HEK293 (cell line): Measurements from ENCODE around the gene CD2BP2.
A peak's percentile ranks its signal among the peaks of the same experiment; 100 is the strongest.

Experiments used
- CTCF ChIA-PET: fragments of 350-600 bp; formaldehyde crosslinking; extraction: SDS; loops from one replicate; lab custom pipeline; 2021; ENCODE audit warnings: antibody characterized with exemption; lab: Yijun Ruan, JAX
- POLR2A ChIA-PET: fragments of 300-600 bp; formaldehyde crosslinking; extraction: SDS; loops from one replicate; lab custom pipeline; 2020; ENCODE audit warnings: antibody characterized with exemption, inconsistent platforms; lab: Yijun Ruan, JAX
- H3K27ac ChIP-seq: fragments of 200-500 bp; sonication (Bioruptor generic); 2 replicates; pipeline ENCODE4 v1.5.1; 2014; ENCODE audit warnings: low read depth, low read length, control low read depth, inconsistent platforms; ENCODE audit errors: extremely low read depth
- H3K36me3 ChIP-seq, 2 experiments: fragments of 200-500 bp in 1 of 2; sonication (Bioruptor generic) in 1 of 2; 1 replicate in 1 of 2; 2 replicates in 1 of 2; pipeline ENCODE4 v1.5.1; 2014 to 2017; ENCODE audit warnings: inconsistent platforms in 2 of 2, low read length in 2 of 2; ENCODE audit not compliant: control insufficient read depth in 2 of 2, insufficient read depth in 1 of 2
- H3K4me1 ChIP-seq: fragments of 200-500 bp; sonication (Bioruptor generic); 2 replicates; pipeline ENCODE4 v1.5.1; 2014; ENCODE audit warnings: mild to moderate bottlenecking, low read length, inconsistent platforms; ENCODE audit not compliant: control insufficient read depth, insufficient read depth
- H3K4me3 ChIP-seq: 2 replicates; pipeline ENCODE4 v1.5.1; 2011; ENCODE audit warnings: low read depth, mild to moderate bottlenecking, control low read depth, low read length, moderate library complexity
- H3K9me3 ChIP-seq: fragments of 200-500 bp; sonication (Bioruptor generic); 2 replicates; pipeline ENCODE4 v1.5.1; 2014; ENCODE audit warnings: low read depth, low read length, inconsistent platforms; ENCODE audit not compliant: control insufficient read depth, insufficient read depth
- BCL11A ChIP-seq: fragments of 450-650 bp; formaldehyde crosslinking; IDR thresholded peaks from 2 replicates; pipeline ENCODE4 v1.5.1; 2016; ENCODE audit warnings: low read depth, missing biosample characterization, missing genetic modification characterization
- KLF10 ChIP-seq: fragments of 450-650 bp; IDR thresholded peaks from 2 replicates; pipeline ENCODE4 v1.5.1; 2018; ENCODE audit warnings: missing biosample characterization, mild to moderate bottlenecking, missing genetic modification characterization
- KLF17 ChIP-seq: fragments of 450-650 bp; formaldehyde crosslinking; IDR thresholded peaks from 2 replicates; pipeline ENCODE4 v1.5.1; 2016; ENCODE audit warnings: missing biosample characterization, missing genetic modification characterization
- ZBTB11 ChIP-seq: fragments of 450-650 bp; formaldehyde crosslinking; conservative IDR thresholded peaks from 2 replicates; pipeline ENCODE4 v1.5.1; 2016; ENCODE audit warnings: low read depth, missing biosample characterization, missing genetic modification characterization
- ZBTB17 ChIP-seq: fragments of 450-650 bp; formaldehyde crosslinking; IDR thresholded peaks from 2 replicates; pipeline ENCODE4 v1.5.1; 2016; ENCODE audit warnings: missing biosample characterization, missing genetic modification characterization
- ZBTB20 ChIP-seq: fragments of 450-650 bp; formaldehyde crosslinking; IDR thresholded peaks from 2 replicates; pipeline ENCODE4 v1.5.1; 2016; ENCODE audit warnings: missing biosample characterization, missing genetic modification characterization
- ZBTB21 ChIP-seq: fragments of 450-650 bp; formaldehyde crosslinking; IDR thresholded peaks from 2 replicates; pipeline ENCODE4 v1.5.1; 2017; ENCODE audit warnings: missing biosample characterization, missing genetic modification characterization
- ZBTB8A ChIP-seq: fragments of 450-650 bp; formaldehyde crosslinking; IDR thresholded peaks from 2 replicates; pipeline ENCODE4 v1.5.1; 2016; ENCODE audit warnings: missing biosample characterization, missing genetic modification characterization
- ZEB2 ChIP-seq: fragments of 450-650 bp; formaldehyde crosslinking; IDR thresholded peaks from 2 replicates; pipeline ENCODE4 v1.5.1; 2016; ENCODE audit warnings: missing biosample characterization, missing genetic modification characterization
- ZFP3 ChIP-seq: fragments of 450-650 bp; formaldehyde crosslinking; IDR thresholded peaks from 2 replicates; pipeline ENCODE4 v1.5.1; 2016; ENCODE audit warnings: low read depth, missing biosample characterization, missing genetic modification characterization
- ZIC2 ChIP-seq: fragments of 450-650 bp; formaldehyde crosslinking; IDR thresholded peaks from 2 replicates; pipeline ENCODE4 v1.5.1; 2016; ENCODE audit warnings: missing biosample characterization, missing genetic modification characterization
- ZNF169 ChIP-seq: fragments of 450-650 bp; formaldehyde crosslinking; IDR thresholded peaks from 2 replicates; pipeline ENCODE4 v1.5.1; 2016; ENCODE audit warnings: missing biosample characterization, missing genetic modification characterization
- ZNF2 ChIP-seq: fragments of 450-650 bp; formaldehyde crosslinking; IDR thresholded peaks from 2 replicates; pipeline ENCODE4 v1.5.1; 2016; ENCODE audit warnings: missing biosample characterization, missing genetic modification characterization
- ZNF274 ChIP-seq, 2 experiments: fragments of 200-500 bp in 1 of 2; fragments of 450-650 bp in 1 of 2; sonication (Bioruptor generic) in 1 of 2; formaldehyde crosslinking in 1 of 2; IDR thresholded peaks; 2 replicates each; pipeline versions ENCODE4 v1.5.1 to v1.6.1; 2014 to 2016; ENCODE audit warnings: borderline replicate concordance in 1 of 2, inconsistent platforms in 1 of 2, low read length in 1 of 2, missing biosample characterization in 1 of 2, missing genetic modification characterization in 1 of 2
- ZNF473 ChIP-seq: fragments of 450-650 bp; formaldehyde crosslinking; IDR thresholded peaks from 2 replicates; pipeline ENCODE4 v1.5.1; 2017; ENCODE audit warnings: missing biosample characterization, missing genetic modification characterization
- ZNF488 ChIP-seq: fragments of 450-650 bp; formaldehyde crosslinking; IDR thresholded peaks from 2 replicates; pipeline ENCODE4 v1.5.1; 2016; ENCODE audit warnings: missing biosample characterization, missing genetic modification characterization
- ZNF777 ChIP-seq: fragments of 450-650 bp; formaldehyde crosslinking; IDR thresholded peaks from 2 replicates; pipeline ENCODE4 v1.5.1; 2017; ENCODE audit warnings: missing biosample characterization, missing genetic modification characterization, borderline replicate concordance
- TF ChIP-seq, protein P1 (sequence below): fragments of 450-650 bp; formaldehyde crosslinking; IDR thresholded peaks from 2 replicates; pipeline ENCODE4; 2016; ENCODE audit warnings: missing biosample characterization, missing genetic modification characterization
- TF ChIP-seq, protein P2 (sequence below): fragments of 450-650 bp; formaldehyde crosslinking; IDR thresholded peaks from 2 replicates; pipeline ENCODE4 v1.5.1; 2016; ENCODE audit warnings: missing biosample characterization, missing genetic modification characterization
- TF ChIP-seq, protein P3 (sequence below): fragments of 450-650 bp; formaldehyde crosslinking; IDR thresholded peaks from 2 replicates; pipeline ENCODE4 v1.5.1; 2016; ENCODE audit warnings: missing biosample characterization, missing genetic modification characterization

CD2BP2 gene

GRCh38 chr16:30368792-30369090 lies 13.6 kb upstream of the CD2BP2 start:
- TF ChIP-seq ZNF473 (tag by site-specific recombination) (no peak), ZBTB21 (no peak), ZNF169 (tag by site-specific recombination) (no peak), KLF10 (no peak), ZNF777 (tag by site-specific recombination) (no peak), ZBTB8A (tag by site-specific recombination) (0 out of 2 replicates have a peak, but pooled peaks have one; percentile 15)
- peak overlapping the region; percentile 78 for H3K27ac ChIP-seq
- H3K36me3 ChIP-seq = peaks cover 8 to 36% of the 10 kb centered on the region in 2 experiments; a peak in 2 of 3 replicates
- no peaks in the 10 kb centered on the region for H3K9me3 ChIP-seq
- peak overlapping the region; percentile 74 for H3K4me3 ChIP-seq
- ChIA-PET CTCF (interaction anchor here (0.7 to 1.6 kb wide), 8 partner anchors 8 to 326 kb away, joined by 3 to 7 read pairs (median 4); no protein-coding TSS in a partner anchor), POLR2A (interaction anchor here (0.5 to 4.2 kb wide), 14 partner anchors 9 to 408 kb away, joined by 3 to 60 read pairs (median 4); partner anchors contain the start of genes ALDOA, CD2BP2, DCTPP1 and PRR14)
- H3K4me1 ChIP-seq = peaks cover 7% of the 10 kb centered on the region

- POLR2A ChIA-PET = interaction anchor here (1.1 to 4.2 kb wide), 7 partner anchors 9 to 303 kb away, joined by 3 to 60 read pairs (median 11); partner anchors contain the start of genes ALDOA, CD2BP2, ZNF48 and ZNF771
- H3K36me3 ChIP-seq = peaks cover 12 to 40% of the 10 kb centered on the region in 2 experiments; a peak in 2 of 3 replicates
- no peaks in the 10 kb centered on the region for H3K9me3 ChIP-seq
- H3K4me1 ChIP-seq = peaks cover 7% of the 10 kb centered on the region
- peak overlapping the region; percentile 74 for H3K4me3 ChIP-seq
- H3K27ac ChIP-seq = peak overlapping the region; percentile 78
- CTCF ChIA-PET = interaction anchor here (0.8 to 1.6 kb wide), 6 partner anchors 9 to 326 kb away, joined by 3 to 7 read pairs (median 4); no protein-coding TSS in a partner anchor
- TF ChIP-seq BCL11A = 0 out of 2 replicates have a peak, but pooled peaks have one; percentile 13
- TF ChIP-seq ZNF488 = no peak
- 0 out of 2 replicates have a peak, but pooled peaks have one; percentile 16 for TF ChIP-seq ZBTB11 (tag by site-specific recombination)
- TF ChIP-seq KLF17 = 0 out of 2 replicates have a peak, but pooled peaks have one; percentile 52
- TF ChIP-seq ZIC2 = peak; percentile 72
- TF ChIP-seq, protein P1, sequence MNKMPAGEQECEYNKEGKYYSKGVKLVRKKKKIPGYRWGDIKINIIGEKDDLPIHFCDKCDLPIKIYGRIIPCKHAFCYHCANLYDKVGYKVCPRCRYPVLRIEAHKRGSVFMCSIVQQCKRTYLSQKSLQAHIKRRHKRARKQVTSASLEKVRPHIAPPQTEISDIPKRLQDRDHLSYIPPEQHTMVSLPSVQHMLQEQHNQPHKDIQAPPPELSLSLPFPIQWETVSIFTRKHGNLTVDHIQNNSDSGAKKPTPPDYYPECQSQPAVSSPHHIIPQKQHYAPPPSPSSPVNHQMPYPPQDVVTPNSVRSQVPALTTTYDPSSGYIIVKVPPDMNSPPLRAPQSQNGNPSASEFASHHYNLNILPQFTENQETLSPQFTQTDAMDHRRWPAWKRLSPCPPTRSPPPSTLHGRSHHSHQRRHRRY (tag by site-specific recombination) = 0 out of 2 replicates have a peak, but pooled peaks have one; percentile 32
- TF ChIP-seq ZNF2 = peak; percentile 22; the same call in 1 of the 2 replicates
- TF ChIP-seq ZNF274 (IDR thresholded peaks at IDR 0.05; ENCODE audit: low read length) = no peak
- no peak for TF ChIP-seq ZNF274 (tag by site-specific recombination; IDR thresholded peaks at IDR 0.05; ENCODE audit: borderline replicate concordance)
- TF ChIP-seq, protein P2, sequence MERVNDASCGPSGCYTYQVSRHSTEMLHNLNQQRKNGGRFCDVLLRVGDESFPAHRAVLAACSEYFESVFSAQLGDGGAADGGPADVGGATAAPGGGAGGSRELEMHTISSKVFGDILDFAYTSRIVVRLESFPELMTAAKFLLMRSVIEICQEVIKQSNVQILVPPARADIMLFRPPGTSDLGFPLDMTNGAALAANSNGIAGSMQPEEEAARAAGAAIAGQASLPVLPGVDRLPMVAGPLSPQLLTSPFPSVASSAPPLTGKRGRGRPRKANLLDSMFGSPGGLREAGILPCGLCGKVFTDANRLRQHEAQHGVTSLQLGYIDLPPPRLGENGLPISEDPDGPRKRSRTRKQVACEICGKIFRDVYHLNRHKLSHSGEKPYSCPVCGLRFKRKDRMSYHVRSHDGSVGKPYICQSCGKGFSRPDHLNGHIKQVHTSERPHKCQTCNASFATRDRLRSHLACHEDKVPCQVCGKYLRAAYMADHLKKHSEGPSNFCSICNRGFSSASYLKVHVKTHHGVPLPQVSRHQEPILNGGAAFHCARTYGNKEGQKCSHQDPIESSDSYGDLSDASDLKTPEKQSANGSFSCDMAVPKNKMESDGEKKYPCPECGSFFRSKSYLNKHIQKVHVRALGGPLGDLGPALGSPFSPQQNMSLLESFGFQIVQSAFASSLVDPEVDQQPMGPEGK (tag by site-specific recombination) = 0 out of 2 replicates have a peak, but pooled peaks have one; percentile 18
- peak; percentile 52; the same call in 1 of the 2 replicates for TF ChIP-seq ZBTB20
- TF ChIP-seq ZEB2 (tag by site-specific recombination) = peak; percentile 11; the same call in 1 of the 2 replicates
- TF ChIP-seq, protein P3, sequence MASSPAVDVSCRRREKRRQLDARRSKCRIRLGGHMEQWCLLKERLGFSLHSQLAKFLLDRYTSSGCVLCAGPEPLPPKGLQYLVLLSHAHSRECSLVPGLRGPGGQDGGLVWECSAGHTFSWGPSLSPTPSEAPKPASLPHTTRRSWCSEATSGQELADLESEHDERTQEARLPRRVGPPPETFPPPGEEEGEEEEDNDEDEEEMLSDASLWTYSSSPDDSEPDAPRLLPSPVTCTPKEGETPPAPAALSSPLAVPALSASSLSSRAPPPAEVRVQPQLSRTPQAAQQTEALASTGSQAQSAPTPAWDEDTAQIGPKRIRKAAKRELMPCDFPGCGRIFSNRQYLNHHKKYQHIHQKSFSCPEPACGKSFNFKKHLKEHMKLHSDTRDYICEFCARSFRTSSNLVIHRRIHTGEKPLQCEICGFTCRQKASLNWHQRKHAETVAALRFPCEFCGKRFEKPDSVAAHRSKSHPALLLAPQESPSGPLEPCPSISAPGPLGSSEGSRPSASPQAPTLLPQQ = 0 out of 2 replicates have a peak, but pooled peaks have one; percentile 32
- TF ChIP-seq ZFP3 (tag by site-specific recombination) = no peak
- TF ChIP-seq ZBTB17 = peak; percentile 96
These were observed 13.1 kb upstream of the CD2BP2 start for GRCh38 chr16:30368122-30368791.
